SK-N-MC (cell line): ENCODE results near the gene MBTPS1.

ENCODE experiments used
- EZH2 ChIP-seq: fragments of 200-600 bp; sonication (generic); IDR thresholded peaks from one replicate; pipeline ENCODE4 v1.6.1; 2017; ENCODE audit warnings: antibody characterized with exemption
- FOXP2 ChIP-seq: optimal IDR thresholded peaks from 2 replicates; pipeline ENCODE3; 2011; ENCODE audit warnings: mild to moderate bottlenecking, moderate library complexity; ENCODE audit not compliant: insufficient read depth; ENCODE audit errors: extremely low read length, control extremely low read depth
- POLR2AphosphoS5 ChIP-seq: IDR thresholded peaks from 2 replicates; pipeline ENCODE4 v1.6.1; 2012; ENCODE audit warnings: mild to moderate bottlenecking, low read depth, low read length, borderline replicate concordance

- TF ChIP-seq POLR2AphosphoS5, result no peak
- no peak for TF ChIP-seq EZH2
- no peak for TF ChIP-seq FOXP2
Measured at GRCh38 chr16:84109598-84110335, 7.0 kb downstream of the MBTPS1 start.
